ENCODE results near the gene ZBTB42. TPM values are rescaled to one million over a fixed set of nuclear protein-coding genes. Genes with fewer than 3 reads are reported as not detected.

Gene ZBTB42
- total RNA-seq, 2 donors from 2014 or later = 8.5 to 9.0 TPM

GRCh38 chr14:104787736-104788135 lies 13.2 kb upstream of the ZBTB42 start:
- no peak for TF ChIP-seq CTCF (IDR thresholded peaks at IDR 0.05)
- no peak overlapping the region for H3K4me3 ChIP-seq
- H3K27ac ChIP-seq = no peak overlapping the region
- H3K36me3 ChIP-seq = peaks cover 18% of the 10 kb centered on the region
- no peaks in the 10 kb centered on the region for H3K27me3 ChIP-seq
- peaks cover 0 to 37% of the 10 kb centered on the region in 2 donors for H3K4me1 ChIP-seq
- H3K9me3 ChIP-seq = no peaks in the 10 kb centered on the region
- no peak for DNase-seq (ENCODE audit: low spot score)

GRCh38 chr14:104788161-104788818 lies 12.6 kb upstream of the ZBTB42 start:
- Histone ChIP-seq H3K36me3 (peaks cover 18% of the 10 kb centered on the region), H3K4me1 (peaks cover 0 to 42% of the 10 kb centered on the region in 2 donors), H3K27ac (no peak overlapping the region), H3K4me3 (no peak overlapping the region), H3K27me3 (no peaks in the 10 kb centered on the region), H3K9me3 (no peaks in the 10 kb centered on the region)
- no peak for TF ChIP-seq CTCF (IDR thresholded peaks at IDR 0.05)
- DNase-seq (ENCODE audit: low spot score) = no peak

GRCh38 chr14:104788873-104789663 lies 11.8 kb upstream of the ZBTB42 start:
- Histone ChIP-seq H3K4me3 (no peak overlapping the region), H3K27me3 (no peaks in the 10 kb centered on the region), H3K27ac (no peak overlapping the region), H3K36me3 (peaks cover 18% of the 10 kb centered on the region), H3K4me1 (peaks cover 0 to 50% of the 10 kb centered on the region in 2 donors), H3K9me3 (no peaks in the 10 kb centered on the region)
- no peak for DNase-seq (ENCODE audit: low spot score)
- no peak for TF ChIP-seq CTCF (IDR thresholded peaks at IDR 0.05)

- Histone ChIP-seq H3K27me3 (no peaks in the 10 kb centered on the region), H3K27ac (no peak overlapping the region), H3K36me3 (peaks cover 18% of the 10 kb centered on the region), H3K9me3 (no peaks in the 10 kb centered on the region), H3K4me3 (no peak overlapping the region), H3K4me1 (peaks cover 0 to 55% of the 10 kb centered on the region in 2 donors)
- no peak for DNase-seq (ENCODE audit: low spot score)
- TF ChIP-seq CTCF (IDR thresholded peaks at IDR 0.05) = no peak
These were observed 10.9 kb upstream of the ZBTB42 start for GRCh38 chr14:104789752-104790743.

- Histone ChIP-seq H3K27me3 (no peaks in the 10 kb centered on the region), H3K9me3 (no peaks in the 10 kb centered on the region), H3K4me1 (peaks cover 0 to 58% of the 10 kb centered on the region in 2 donors), H3K27ac (no peak overlapping the region), H3K4me3 (no peak overlapping the region), H3K36me3 (peaks cover 18% of the 10 kb centered on the region)
- TF ChIP-seq CTCF (IDR thresholded peaks at IDR 0.05) = no peak
- DNase-seq (ENCODE audit: low spot score) = no peak
These were observed 9.5 kb upstream of the ZBTB42 start for GRCh38 chr14:104791425-104791824.
